ENCODE measurements around the gene NEMP2. TPM values are rescaled to one million over a fixed set of nuclear protein-coding genes. Genes with fewer than 3 reads are reported as not detected.
"Not testable (repeated sequence)": the region's sequence is repeated elsewhere in the genome, so short reads cannot be mapped to it uniquely, and the experiment has no call there.

The NEMP2 gene
- total and polyA plus RNA-seq, 12 donors = 0.61 to 8.4 (median 4.9) TPM

DNA sequence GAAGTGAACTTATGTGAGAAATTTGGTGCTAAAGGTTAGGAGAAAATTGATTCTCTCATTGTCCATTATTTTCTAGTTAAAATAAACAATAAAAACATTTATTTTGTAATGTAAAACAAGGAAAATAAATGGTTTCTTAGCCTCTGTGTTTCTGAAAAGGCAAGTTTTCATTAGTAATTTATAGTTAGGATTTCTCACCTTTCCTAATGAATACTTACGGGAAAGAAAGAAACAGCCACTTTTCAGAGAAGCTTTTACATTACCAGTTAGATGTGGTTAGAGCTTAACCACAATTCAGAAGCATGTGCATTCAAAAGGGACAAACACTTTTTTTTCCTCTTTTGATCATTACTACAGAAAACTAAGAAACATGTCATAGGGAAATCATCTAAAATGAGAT is 18.8 kb downstream of the NEMP2 start:
- intact Hi-C loops (cut with DNase I) = loop anchor here in 1 of 2 donors (10.0 kb wide), 1 partner anchor 131 kb away; no protein-coding TSS in a partner anchor
- TF ChIP-seq, protein P1, sequence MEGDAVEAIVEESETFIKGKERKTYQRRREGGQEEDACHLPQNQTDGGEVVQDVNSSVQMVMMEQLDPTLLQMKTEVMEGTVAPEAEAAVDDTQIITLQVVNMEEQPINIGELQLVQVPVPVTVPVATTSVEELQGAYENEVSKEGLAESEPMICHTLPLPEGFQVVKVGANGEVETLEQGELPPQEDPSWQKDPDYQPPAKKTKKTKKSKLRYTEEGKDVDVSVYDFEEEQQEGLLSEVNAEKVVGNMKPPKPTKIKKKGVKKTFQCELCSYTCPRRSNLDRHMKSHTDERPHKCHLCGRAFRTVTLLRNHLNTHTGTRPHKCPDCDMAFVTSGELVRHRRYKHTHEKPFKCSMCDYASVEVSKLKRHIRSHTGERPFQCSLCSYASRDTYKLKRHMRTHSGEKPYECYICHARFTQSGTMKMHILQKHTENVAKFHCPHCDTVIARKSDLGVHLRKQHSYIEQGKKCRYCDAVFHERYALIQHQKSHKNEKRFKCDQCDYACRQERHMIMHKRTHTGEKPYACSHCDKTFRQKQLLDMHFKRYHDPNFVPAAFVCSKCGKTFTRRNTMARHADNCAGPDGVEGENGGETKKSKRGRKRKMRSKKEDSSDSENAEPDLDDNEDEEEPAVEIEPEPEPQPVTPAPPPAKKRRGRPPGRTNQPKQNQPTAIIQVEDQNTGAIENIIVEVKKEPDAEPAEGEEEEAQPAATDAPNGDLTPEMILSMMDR (IDR thresholded peaks at IDR 0.05) = no peak
- no peak for TF ChIP-seq POLR2A (IDR thresholded peaks at IDR 0.05)
- no peak overlapping the region for H3K4me3 ChIP-seq
- DNase-seq = no peak
- H3K9me3 ChIP-seq (replicated peaks in 1 of 3) = no peaks in the 10 kb centered on the region
- H3K27me3 ChIP-seq = no peaks in the 10 kb centered on the region
- 89 to 97% (median 91%) methylated on average over 1 of the region's 1 CpG for WGBS, 4 donors
- no peak overlapping the region for H3K27ac ChIP-seq
- peaks cover 0 to 4% of the 10 kb centered on the region in 2 donors for H3K36me3 ChIP-seq (replicated peaks in 1 of 2)
- no peaks in the 10 kb centered on the region for H3K4me1 ChIP-seq (replicated peaks in 1 of 2)

DNA sequence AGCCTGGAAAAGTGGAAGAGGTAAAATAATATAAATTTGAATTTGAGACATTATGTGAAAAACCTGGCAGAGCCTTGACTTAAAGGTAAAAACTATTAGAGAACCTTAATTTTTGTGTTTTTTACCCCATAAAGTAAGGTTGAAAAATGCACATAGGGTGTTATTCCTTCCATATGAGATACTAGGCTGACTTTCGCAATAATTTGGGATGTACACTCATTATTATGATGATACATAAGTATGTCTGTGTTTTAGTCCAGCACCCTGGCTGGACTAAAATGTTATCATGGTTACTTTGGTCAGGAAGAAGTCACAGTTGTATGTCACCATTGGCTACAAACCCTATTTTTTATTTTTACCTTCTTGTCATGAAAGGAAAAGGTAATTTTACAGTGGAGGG is 19.8 kb downstream of the NEMP2 start:
- H3K4me1 ChIP-seq (replicated peaks in 1 of 2) = no peaks in the 10 kb centered on the region
- H3K4me3 ChIP-seq = no peak overlapping the region
- H3K27ac ChIP-seq = no peak overlapping the region
- H3K9me3 ChIP-seq (replicated peaks in 1 of 3) = no peaks in the 10 kb centered on the region
- intact Hi-C loops (cut with DNase I) = loop anchor here (5.0 to 10.0 kb wide), 2 partner anchors 130 to 132 kb away; no protein-coding TSS in a partner anchor
- H3K36me3 ChIP-seq (replicated peaks in 1 of 2) = peaks cover 0 to 4% of the 10 kb centered on the region in 2 donors
- DNase-seq = no peak
- TF ChIP-seq POLR2A (IDR thresholded peaks at IDR 0.05) = no peak
- WGBS, 4 donors = 92 to 100% (median 100%) methylated on average over 1 of the region's 1 CpG
- H3K27me3 ChIP-seq = no peaks in the 10 kb centered on the region

DNA sequence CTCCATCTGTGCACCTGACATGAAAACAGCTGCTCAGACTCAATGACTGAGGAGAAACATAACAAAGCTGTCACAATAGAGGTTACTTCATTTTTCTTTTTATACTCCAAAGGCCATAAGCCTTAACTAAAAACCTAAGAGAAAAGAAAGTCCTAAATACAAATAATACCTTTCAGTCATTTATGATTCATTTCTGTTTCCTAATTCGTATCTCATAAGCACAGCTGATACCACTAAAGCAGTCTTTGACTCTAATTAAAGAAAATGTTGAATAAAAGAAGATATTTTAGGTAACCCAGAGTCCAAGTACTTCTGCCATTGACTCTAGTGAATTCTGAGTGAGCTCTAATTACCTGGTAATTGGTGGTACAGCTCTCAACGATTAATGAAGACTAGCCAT is 20.6 kb downstream of the NEMP2 start:
- no peaks in the 10 kb centered on the region for H3K27me3 ChIP-seq
- H3K9me3 ChIP-seq (replicated peaks in 1 of 3) = no peaks in the 10 kb centered on the region
- no peak for DNase-seq
- no peaks in the 10 kb centered on the region for H3K4me1 ChIP-seq (replicated peaks in 1 of 2)
- TF ChIP-seq POLR2A (IDR thresholded peaks at IDR 0.05) = no peak
- TF ChIP-seq, protein P1 (IDR thresholded peaks at IDR 0.05) = no peak
- peaks cover 0 to 4% of the 10 kb centered on the region in 2 donors for H3K36me3 ChIP-seq (replicated peaks in 1 of 2)
- WGBS, 4 donors = 77 to 86% (median 82%) methylated on average over 2 of the region's 2 CpGs
- no peak overlapping the region for H3K4me3 ChIP-seq
- intact Hi-C loops (cut with DNase I) = loop anchor here (5.0 to 10.0 kb wide), 2 partner anchors 129 to 132 kb away; no protein-coding TSS in a partner anchor
- H3K27ac ChIP-seq = no peak overlapping the region

DNA sequence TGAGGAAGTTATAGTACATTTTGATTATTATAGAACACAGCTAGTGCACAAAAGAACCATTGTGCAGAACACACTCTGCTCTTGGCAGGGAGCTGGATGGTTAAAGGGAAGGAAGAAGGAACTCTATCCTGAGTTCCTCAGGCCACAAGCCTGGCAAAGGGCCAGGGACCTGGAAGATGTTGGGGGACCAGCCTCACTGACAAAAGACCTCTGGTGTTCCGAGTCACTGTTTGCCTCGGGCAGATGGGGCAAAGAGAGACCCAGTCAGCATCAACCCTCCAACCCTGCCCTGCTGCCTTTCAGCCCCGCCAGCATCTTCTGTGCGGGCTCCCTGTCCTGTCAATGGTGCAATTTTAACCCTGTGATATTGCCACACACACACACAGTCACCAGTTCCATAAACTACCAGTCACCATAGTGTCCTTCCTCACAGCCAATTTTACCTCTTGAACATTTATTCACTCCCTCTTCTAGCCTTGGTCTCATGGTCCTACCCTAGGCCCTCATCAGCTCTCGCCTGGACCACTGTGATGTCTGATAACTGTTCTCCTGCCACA is 21.9 kb downstream of the NEMP2 start:
- H3K4me1 ChIP-seq (replicated peaks in 1 of 2) = peaks cover 0 to 3% of the 10 kb centered on the region in 2 donors
- intact Hi-C loops (cut with DNase I) = loop anchor here (5.0 to 10.0 kb wide), 2 partner anchors 128 to 130 kb away; no protein-coding TSS in a partner anchor
- no peaks in the 10 kb centered on the region for H3K27me3 ChIP-seq
- no peak for TF ChIP-seq POLR2A (IDR thresholded peaks at IDR 0.05)
- TF ChIP-seq, protein P1 (IDR thresholded peaks at IDR 0.05) = no peak
- H3K27ac ChIP-seq = no peak overlapping the region
- WGBS, 4 donors = 73 to 84% (median 79%) methylated on average over 5 of the region's 5 CpGs
- H3K36me3 ChIP-seq (replicated peaks in 1 of 2) = peaks cover 0 to 4% of the 10 kb centered on the region in 2 donors
- H3K4me3 ChIP-seq = no peak overlapping the region
- no peak for DNase-seq
- no peaks in the 10 kb centered on the region for H3K9me3 ChIP-seq (replicated peaks in 1 of 3)

DNA sequence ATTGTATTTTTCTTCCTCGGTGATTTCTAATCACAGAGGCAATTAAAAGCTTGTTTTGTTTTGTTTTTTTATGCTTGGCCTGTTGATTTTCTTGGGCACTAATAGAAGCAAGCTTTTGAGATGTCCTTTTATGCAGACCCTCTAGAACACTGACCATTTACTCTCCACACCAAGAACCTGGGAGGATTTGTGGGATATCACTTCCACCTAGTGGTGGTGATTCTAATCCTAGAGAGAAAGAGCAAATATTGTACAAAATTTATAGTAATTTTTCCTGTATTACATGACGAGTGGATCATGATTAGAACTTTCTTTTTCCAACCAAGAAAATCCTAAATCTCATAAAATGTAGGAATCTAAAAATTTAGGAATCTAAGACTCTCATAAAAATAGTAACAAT is 23.4 kb downstream of the NEMP2 start:
- H3K27me3 ChIP-seq = no peaks in the 10 kb centered on the region
- peaks cover 0 to 14% of the 10 kb centered on the region in 2 donors for H3K4me1 ChIP-seq (replicated peaks in 1 of 2)
- 49 to 70% (median 57%) methylated on average over 2 of the region's 2 CpGs for WGBS, 4 donors
- TF ChIP-seq, protein P1 (IDR thresholded peaks at IDR 0.05) = peak; percentile 33 to 69 (median 55)
- no peak for TF ChIP-seq POLR2A (IDR thresholded peaks at IDR 0.05)
- no peak overlapping the region for H3K27ac ChIP-seq
- no peak for DNase-seq
- H3K4me3 ChIP-seq = no peak overlapping the region
- H3K36me3 ChIP-seq (replicated peaks in 1 of 2) = peaks cover 0 to 4% of the 10 kb centered on the region in 2 donors
- intact Hi-C loops (cut with DNase I) = loop anchor here (5.0 to 10.0 kb wide), 2 partner anchors 126 to 129 kb away; no protein-coding TSS in a partner anchor
- H3K9me3 ChIP-seq (replicated peaks in 1 of 3) = no peaks in the 10 kb centered on the region

DNA sequence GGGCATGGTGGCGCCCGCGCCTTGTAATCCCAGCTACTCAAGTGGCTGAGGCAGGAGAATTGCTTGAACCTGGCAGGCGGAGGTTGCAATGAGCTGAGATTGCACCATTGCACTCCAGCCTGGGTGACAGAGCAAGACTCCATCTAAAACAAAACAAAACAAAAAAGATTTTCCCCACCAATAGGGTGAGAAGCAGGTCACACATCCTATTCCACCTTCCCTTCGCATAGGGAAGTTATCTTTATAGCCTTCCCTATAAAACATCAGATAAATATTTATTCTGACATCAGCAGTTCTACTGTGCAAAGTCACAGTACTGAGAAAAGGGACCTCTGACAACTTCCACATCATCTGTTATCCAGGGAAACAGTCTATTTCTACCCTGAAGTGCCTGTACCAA is 24.6 kb downstream of the NEMP2 start:
- H3K4me3 ChIP-seq; H3K27me3 ChIP-seq; DNase-seq; H3K36me3 ChIP-seq (replicated peaks in 1 of 2); H3K9me3 ChIP-seq (replicated peaks in 1 of 3); H3K27ac ChIP-seq: not testable (repeated sequence)
- WGBS, 4 donors = 93 to 100% (median 93%) methylated on average over 4 to 5 of the region's 5 CpGs
- intact Hi-C loops (cut with DNase I) = loop anchor here (5.0 to 10.0 kb wide), 2 partner anchors 125 to 128 kb away; no protein-coding TSS in a partner anchor
- peaks cover 0 to 14% of the 10 kb centered on the region in 2 donors for H3K4me1 ChIP-seq (replicated peaks in 1 of 2)

Data from adrenal gland (tissue), 12 donors.